ENCODE data around the gene PINK1. TPM values are rescaled to one million over a fixed set of nuclear protein-coding genes. Genes with fewer than 3 reads are reported as not detected.
A peak's percentile ranks its signal among the peaks of the same experiment; 100 is the strongest.

Gene PINK1
- total RNA-seq, 2 donors from 2014 or later, result 173 to 174 TPM

DNA sequence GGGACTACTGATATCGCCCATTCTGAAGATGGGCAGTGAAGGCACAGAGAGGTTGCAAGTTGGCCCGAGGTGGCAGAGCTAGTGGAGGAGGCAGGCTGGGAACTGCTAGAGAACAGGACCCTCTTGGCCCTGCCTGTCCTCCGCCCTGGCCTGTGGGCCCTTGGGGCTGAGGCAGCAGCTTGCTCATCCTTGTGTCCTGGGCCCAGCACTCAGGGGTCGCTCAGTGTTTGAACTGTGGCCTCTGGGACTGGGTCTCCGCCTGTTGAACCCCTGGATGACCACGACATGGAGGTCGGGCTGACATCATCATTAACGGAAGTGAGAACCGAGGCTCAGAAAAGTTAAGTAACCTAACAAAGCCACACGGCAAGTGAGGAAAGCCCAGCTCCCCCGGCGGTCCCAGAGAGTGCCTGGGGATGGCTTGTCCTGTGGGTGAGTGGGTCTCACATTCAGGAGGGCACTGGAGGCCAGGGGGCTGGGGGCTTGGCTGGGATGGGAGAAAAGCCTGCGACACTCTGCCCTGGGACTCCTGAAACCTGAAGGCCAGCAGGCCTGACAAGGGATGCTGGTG lies 50.9 kb downstream of the PINK1 start:
- no peak for TF ChIP-seq CTCF (IDR thresholded peaks at IDR 0.05)
- no peak for DNase-seq (ENCODE audit: low spot score)
- H3K27me3 ChIP-seq, result no peaks in the 10 kb centered on the region
- peak overlapping the region; percentile 80 for H3K27ac ChIP-seq
- H3K4me1 ChIP-seq, result peaks cover 0 to 21% of the 10 kb centered on the region in 2 donors
- no peaks in the 10 kb centered on the region for H3K36me3 ChIP-seq
- H3K4me3 ChIP-seq, result peak overlapping the region; percentile 30 to 44
- H3K9me3 ChIP-seq, result no peaks in the 10 kb centered on the region

DNA sequence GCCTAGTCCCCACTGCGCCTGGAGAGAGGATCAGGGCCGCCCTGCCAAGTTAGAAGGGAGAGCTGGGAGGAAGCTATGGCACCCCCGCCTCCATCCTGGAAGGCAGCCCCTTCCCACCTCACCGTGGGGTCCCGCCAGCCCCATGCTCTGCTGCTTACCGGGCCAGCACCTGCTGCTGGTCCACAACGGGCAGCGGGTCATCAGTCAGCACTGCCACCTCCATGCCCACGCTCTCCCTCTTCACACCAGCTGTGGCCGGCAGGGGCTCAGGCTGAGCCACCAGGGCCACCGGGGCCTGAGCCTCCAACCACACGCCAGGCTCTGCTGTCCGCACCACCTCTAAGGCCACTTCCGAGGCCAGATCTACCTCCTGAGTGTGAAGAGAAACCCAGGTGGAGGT lies 51.4 kb downstream of the PINK1 start:
- H3K27me3 ChIP-seq, result no peaks in the 10 kb centered on the region
- H3K4me3 ChIP-seq, result peak overlapping the region; percentile 30 to 44
- H3K4me1 ChIP-seq, result peaks cover 0 to 21% of the 10 kb centered on the region in 2 donors
- H3K36me3 ChIP-seq, result no peaks in the 10 kb centered on the region
- no peaks in the 10 kb centered on the region for H3K9me3 ChIP-seq
- DNase-seq (ENCODE audit: low spot score), result no peak
- peak overlapping the region; percentile 80 for H3K27ac ChIP-seq
- no peak for TF ChIP-seq CTCF (IDR thresholded peaks at IDR 0.05)

- no peak for TF ChIP-seq CTCF (IDR thresholded peaks at IDR 0.05)
- H3K27me3 ChIP-seq, result no peaks in the 10 kb centered on the region
- peak overlapping the region; percentile 80 for H3K27ac ChIP-seq
- H3K4me3 ChIP-seq, result peak overlapping the region; percentile 30 to 44
- DNase-seq (ENCODE audit: low spot score), result peak; percentile 61
- peaks cover 0 to 21% of the 10 kb centered on the region in 2 donors for H3K4me1 ChIP-seq
- H3K36me3 ChIP-seq, result no peaks in the 10 kb centered on the region
- no peaks in the 10 kb centered on the region for H3K9me3 ChIP-seq
Observed at GRCh38 chr1:20685099-20685662, 51.9 kb downstream of the PINK1 start.

DNA sequence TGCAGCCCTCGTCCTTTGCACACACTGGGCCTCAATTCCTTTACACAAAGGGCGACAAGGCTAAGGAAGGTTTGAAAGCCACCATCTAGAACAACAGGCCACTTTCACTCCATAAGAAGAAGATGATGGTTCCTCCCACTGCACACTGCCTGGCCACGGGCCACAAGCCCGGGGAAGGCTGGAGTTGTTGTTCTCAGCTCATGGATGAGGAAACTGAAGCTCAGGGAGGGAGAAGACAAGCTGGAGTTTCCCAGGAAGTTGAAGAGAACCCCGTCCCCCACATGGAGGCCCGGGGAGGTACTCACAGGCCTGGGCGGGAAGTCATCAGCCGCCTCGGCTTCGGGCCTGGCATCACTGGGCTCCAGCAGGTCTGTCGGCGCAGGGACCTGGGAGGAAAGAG lies 52.5 kb downstream of the PINK1 start:
- no peaks in the 10 kb centered on the region for H3K36me3 ChIP-seq

DNA sequence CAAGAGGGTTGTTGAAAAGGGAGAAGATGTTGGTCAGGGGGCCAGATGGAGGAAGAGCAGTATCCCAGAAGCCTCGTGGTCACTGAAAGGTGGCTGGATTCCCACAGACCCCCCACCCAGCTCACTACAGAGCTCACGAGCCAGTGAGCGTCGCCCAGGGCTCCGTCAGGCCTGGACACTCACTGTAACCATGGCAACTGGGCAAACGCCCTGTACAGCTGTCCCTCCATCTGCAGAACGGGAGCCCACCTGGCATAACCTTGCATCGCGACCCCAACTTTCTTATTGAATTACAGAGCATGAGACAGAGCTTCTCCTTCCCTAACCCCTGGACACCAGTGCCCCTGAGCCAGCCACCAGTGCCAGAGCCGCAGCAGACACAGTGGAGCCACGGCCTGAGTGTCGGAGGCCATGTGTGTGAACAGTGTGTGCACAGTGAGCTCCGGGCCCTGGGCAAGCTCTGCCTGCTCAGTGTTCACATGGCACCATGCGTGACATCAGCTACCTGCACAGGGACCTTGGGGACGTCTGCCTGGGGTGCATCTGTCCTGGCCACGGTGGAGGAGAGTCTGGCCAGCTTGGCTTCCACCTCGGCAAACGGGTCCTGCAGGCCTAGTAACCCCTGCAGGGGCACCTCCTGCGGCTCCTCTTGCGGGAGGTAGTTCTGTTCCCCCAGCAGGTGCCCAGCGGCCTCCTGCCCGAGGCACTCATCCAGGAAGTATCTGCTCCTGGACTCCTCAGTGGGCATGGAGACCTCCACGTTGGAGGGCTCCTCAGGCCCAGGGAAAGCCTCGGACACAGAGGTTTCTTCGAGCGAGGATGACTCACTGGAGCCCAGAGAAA lies 53.8 kb downstream of the PINK1 start:
- no peak overlapping the region for H3K27ac ChIP-seq
- H3K27me3 ChIP-seq, result no peaks in the 10 kb centered on the region
- H3K36me3 ChIP-seq, result no peaks in the 10 kb centered on the region
- no peaks in the 10 kb centered on the region for H3K9me3 ChIP-seq
- no peak for TF ChIP-seq CTCF (IDR thresholded peaks at IDR 0.05)
- no peak overlapping the region for H3K4me3 ChIP-seq
- peaks cover 0 to 20% of the 10 kb centered on the region in 2 donors for H3K4me1 ChIP-seq
- DNase-seq (ENCODE audit: low spot score), result no peak

More for the DNA sequence above, 52.5 kb downstream of the PINK1 start:
- Histone ChIP-seq H3K4me1 (peaks cover 0 to 21% of the 10 kb centered on the region in 2 donors), H3K27me3 (no peaks in the 10 kb centered on the region), H3K4me3 (no peak overlapping the region), H3K9me3 (no peaks in the 10 kb centered on the region), H3K27ac (peak overlapping the region; percentile 80)
- DNase-seq (ENCODE audit: low spot score), result no peak
- no peak for TF ChIP-seq CTCF (IDR thresholded peaks at IDR 0.05)
